GM10248 (cell line): ENCODE data around the gene HEMGN.
"Not testable (repeated sequence)": the region's sequence is repeated elsewhere in the genome, so short reads cannot be mapped to it uniquely, and the experiment has no call there.

Experiments used
- CTCF ChIA-PET: fragments of 300-600 bp; sonication (Branson Sonifier 250); formaldehyde crosslinking; extraction: SDS; loops from one replicate; lab custom pipeline; 2021; ENCODE audit warnings: antibody characterized with exemption; lab: Yijun Ruan, JAX
- POLR2A ChIA-PET: fragments of 350-650 bp; sonication (Branson Sonifier 250); formaldehyde crosslinking; extraction: SDS; loops from one replicate; lab custom pipeline; 2020; ENCODE audit warnings: antibody characterized with exemption; lab: Yijun Ruan, JAX
- DNase-seq: peaks from one replicate; pipeline ENCODE4 v3.0.0; 2012; ENCODE audit errors: extremely low spot score
- CTCF ChIP-seq: IDR thresholded peaks from 2 replicates; pipeline ENCODE4 v1.5.1; 2012; ENCODE audit warnings: mild to moderate bottlenecking, low read depth; ENCODE audit errors: extremely low read depth, missing control alignments, control extremely low read depth

The HEMGN gene

GRCh38 chr9:97958812-97959511, 21.0 kb upstream of the HEMGN start:
- DNase-seq: no peak
- POLR2A ChIA-PET: no interaction called here
- no peak for TF ChIP-seq CTCF
- CTCF ChIA-PET: interaction anchor here (1.4 to 2.3 kb wide), 5 partner anchors 12 to 235 kb away, joined by 3 to 11 read pairs (median 10); partner anchors contain the start of gene ANP32B

- ChIA-PET POLR2A (no interaction called here), CTCF (interaction anchor here (0.9 to 2.7 kb wide), 3 partner anchors 9 to 33 kb away, joined by 3 to 21 read pairs (median 5); partner anchors contain the start of gene TRMO)
- DNase-seq: no peak
- TF ChIP-seq CTCF: no peak
Measured at GRCh38 chr9:97956331-97956730, 18.4 kb upstream of the HEMGN start.

GRCh38 chr9:97954550-97954989, 16.6 kb upstream of the HEMGN start:
- CTCF ChIA-PET: interaction anchor here (0.7 to 2.8 kb wide), 12 partner anchors 10 to 65 kb away, joined by 3 to 21 read pairs (median 4); partner anchors contain the start of genes ANP32B and TRMO
- DNase-seq: peak; percentile 70
- POLR2A ChIA-PET: no interaction called here
- peak; percentile 66 for TF ChIP-seq CTCF

GRCh38 chr9:97950873-97951272, 12.9 kb upstream of the HEMGN start:
- DNase-seq, POLR2A ChIA-PET: not testable (repeated sequence)
- CTCF ChIA-PET: interaction anchor here (1.1 to 2.5 kb wide), 4 partner anchors 10 to 32 kb away, joined by 3 to 16 read pairs (median 3); partner anchors contain the start of gene TRMO

GRCh38 chr9:97947094-97947493, 9.1 kb upstream of the HEMGN start:
- POLR2A ChIA-PET, DNase-seq: not testable (repeated sequence)
- CTCF ChIA-PET: interaction anchor here (1.1 kb wide), 1 partner anchor 57 kb away, joined by 3 read pairs; no protein-coding TSS in a partner anchor

- POLR2A ChIA-PET, DNase-seq: not testable (repeated sequence)
- CTCF ChIA-PET: interaction anchor here (2.0 kb wide), 1 partner anchor 22 kb away, joined by 8 read pairs; no protein-coding TSS in a partner anchor
Measured at GRCh38 chr9:97945470-97945869, 7.5 kb upstream of the HEMGN start.

GRCh38 chr9:97944612-97945011, 6.6 kb upstream of the HEMGN start:
- no peak for DNase-seq
- ChIA-PET POLR2A (no interaction called here), CTCF (interaction anchor here (0.9 to 2.0 kb wide), 3 partner anchors 12 to 35 kb away, joined by 3 to 8 read pairs (median 3); no protein-coding TSS in a partner anchor)
- TF ChIP-seq CTCF: no peak

- ChIA-PET CTCF (interaction anchor here (1.1 to 2.0 kb wide), 7 partner anchors 10 to 474 kb away, joined by 3 to 9 read pairs (median 4); no protein-coding TSS in a partner anchor), POLR2A (no interaction called here)
- DNase-seq: no peak
- no peak for TF ChIP-seq CTCF
Measured at GRCh38 chr9:97943308-97943855, 5.4 kb upstream of the HEMGN start.
